Activated CD4-positive, alpha-beta T cell treated with anti-CD3 and anti-CD28 coated beads for 1 hour (primary cell): ENCODE measurements around the gene TESK2.

Experiments used
- DNase-seq: peaks from one replicate; pipeline ENCODE4 v3.0.0-alpha.2; 2020

The TESK2 gene

GRCh38 chr1:45334308-45335245 lies 156.4 kb downstream of the TESK2 start:
- DNase-seq = no peak

- DNase-seq = no peak
These were observed 158.6 kb downstream of the TESK2 start for GRCh38 chr1:45332346-45332720.

- no peak for DNase-seq
These were observed 159.3 kb downstream of the TESK2 start for GRCh38 chr1:45331436-45332345.

- DNase-seq = no peak
These were observed 161.5 kb downstream of the TESK2 start for GRCh38 chr1:45329445-45329844.

GRCh38 chr1:45328680-45329079 lies 162.3 kb downstream of the TESK2 start:
- no peak for DNase-seq

- DNase-seq = no peak
These were observed 163.1 kb downstream of the TESK2 start for GRCh38 chr1:45327644-45328515.

GRCh38 chr1:45326627-45327623 lies 164.0 kb downstream of the TESK2 start, which contains the start of gene HPDL:
Gene HPDL, plus strand, starts transcription at chr1:45326895. Its CDS starts 254 bp downstream, at chr1:45327149.
- DNase-seq = peak; percentile 42

GRCh38 chr1:45325851-45326506 lies 165.0 kb downstream of the TESK2 start:
- DNase-seq = no peak

GRCh38 chr1:45322486-45323040 lies 168.4 kb downstream of the TESK2 start:
- DNase-seq = no peak

- DNase-seq = no peak
These were observed 169.5 kb downstream of the TESK2 start for GRCh38 chr1:45321444-45321843.

- no peak for DNase-seq
These were observed 171.2 kb downstream of the TESK2 start for GRCh38 chr1:45319761-45320160.

- no peak for DNase-seq
These were observed 173.8 kb downstream of the TESK2 start for GRCh38 chr1:45317166-45317565.

GRCh38 chr1:45314266-45314665 lies 176.7 kb downstream of the TESK2 start:
- no peak for DNase-seq

- no peak for DNase-seq
These were observed 184.1 kb downstream of the TESK2 start for GRCh38 chr1:45306905-45307304.

GRCh38 chr1:45306319-45306718 lies 184.6 kb downstream of the TESK2 start:
- DNase-seq = no peak

GRCh38 chr1:45305231-45305630 lies 185.7 kb downstream of the TESK2 start:
- DNase-seq = no peak

GRCh38 chr1:45304311-45305081 lies 186.5 kb downstream of the TESK2 start:
- DNase-seq = no peak

GRCh38 chr1:45303520-45304310 lies 187.2 kb downstream of the TESK2 start:
- DNase-seq = peak; percentile 95
